ENCODE data around the gene SUPT16H. TPM values are rescaled to one million over a fixed set of nuclear protein-coding genes. Genes with fewer than 3 reads are reported as not detected.

The SUPT16H gene
- total and polyA plus RNA-seq, 11 donors: 19.5 to 42.3 (median 29.6) TPM

DNA sequence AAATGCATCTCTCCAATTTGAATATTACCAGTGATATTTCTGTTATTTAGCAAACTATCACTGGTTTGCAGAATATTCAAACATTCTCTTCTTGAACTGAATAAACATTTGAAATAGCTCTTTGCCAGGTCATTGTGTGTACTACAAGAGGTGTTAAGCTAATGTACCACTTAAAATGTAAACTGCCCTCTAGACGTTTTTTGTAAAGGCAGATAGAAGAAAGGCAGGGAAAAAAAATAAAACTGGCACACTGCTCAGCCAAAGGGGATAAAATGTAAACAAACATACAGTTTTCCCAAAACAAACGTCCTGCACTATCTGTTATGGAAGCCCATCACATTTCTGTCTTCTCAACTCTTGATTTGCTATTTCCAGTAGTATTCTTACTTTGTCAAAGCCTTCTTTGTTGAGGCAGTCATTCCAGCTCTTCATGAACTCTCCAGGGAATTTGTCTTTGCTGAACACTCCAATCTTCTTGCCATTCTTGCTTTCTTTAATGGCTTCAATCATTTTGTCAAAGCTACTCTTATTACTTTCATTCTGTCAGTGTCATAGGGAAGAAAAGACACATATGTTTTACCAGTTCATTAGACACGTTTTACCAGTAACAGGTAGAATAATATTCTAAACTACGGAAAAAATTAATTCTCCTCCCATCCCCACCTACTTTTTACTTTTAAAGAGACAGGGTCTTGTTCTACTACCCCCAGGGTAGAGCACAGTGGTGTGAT, 13.7 kb downstream of the SUPT16H start:
- Histone ChIP-seq H3K4me1 (peaks cover 0 to 7% (median 0%) of the 10 kb centered on the region in 12 donors), H3K36me3 (peaks cover 0 to 91% (median 81%) of the 10 kb centered on the region in 9 donors), H3K27me3 (no peaks in the 10 kb centered on the region), H3K27ac (no peak overlapping the region), H3K4me3 (no peak overlapping the region), H3K9me3 (no peaks in the 10 kb centered on the region)
- DNase-seq (no peak), ATAC-seq (no peak)
- WGBS, 4 donors: 68 to 73% (median 71%) methylated on average over 4 of the region's 4 CpGs
- TF ChIP-seq, protein P1, sequence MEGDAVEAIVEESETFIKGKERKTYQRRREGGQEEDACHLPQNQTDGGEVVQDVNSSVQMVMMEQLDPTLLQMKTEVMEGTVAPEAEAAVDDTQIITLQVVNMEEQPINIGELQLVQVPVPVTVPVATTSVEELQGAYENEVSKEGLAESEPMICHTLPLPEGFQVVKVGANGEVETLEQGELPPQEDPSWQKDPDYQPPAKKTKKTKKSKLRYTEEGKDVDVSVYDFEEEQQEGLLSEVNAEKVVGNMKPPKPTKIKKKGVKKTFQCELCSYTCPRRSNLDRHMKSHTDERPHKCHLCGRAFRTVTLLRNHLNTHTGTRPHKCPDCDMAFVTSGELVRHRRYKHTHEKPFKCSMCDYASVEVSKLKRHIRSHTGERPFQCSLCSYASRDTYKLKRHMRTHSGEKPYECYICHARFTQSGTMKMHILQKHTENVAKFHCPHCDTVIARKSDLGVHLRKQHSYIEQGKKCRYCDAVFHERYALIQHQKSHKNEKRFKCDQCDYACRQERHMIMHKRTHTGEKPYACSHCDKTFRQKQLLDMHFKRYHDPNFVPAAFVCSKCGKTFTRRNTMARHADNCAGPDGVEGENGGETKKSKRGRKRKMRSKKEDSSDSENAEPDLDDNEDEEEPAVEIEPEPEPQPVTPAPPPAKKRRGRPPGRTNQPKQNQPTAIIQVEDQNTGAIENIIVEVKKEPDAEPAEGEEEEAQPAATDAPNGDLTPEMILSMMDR (IDR thresholded peaks at IDR 0.05): no peak
- TF ChIP-seq POLR2A (IDR thresholded peaks at IDR 0.05): no peak
- intact Hi-C loops (cut with DNase I): loop anchor here in 3 of 10 donors (10.0 kb wide), 2 partner anchors 45 to 105 kb away; partner anchors contain the start of gene HNRNPC (in 1 of the 3)

DNA sequence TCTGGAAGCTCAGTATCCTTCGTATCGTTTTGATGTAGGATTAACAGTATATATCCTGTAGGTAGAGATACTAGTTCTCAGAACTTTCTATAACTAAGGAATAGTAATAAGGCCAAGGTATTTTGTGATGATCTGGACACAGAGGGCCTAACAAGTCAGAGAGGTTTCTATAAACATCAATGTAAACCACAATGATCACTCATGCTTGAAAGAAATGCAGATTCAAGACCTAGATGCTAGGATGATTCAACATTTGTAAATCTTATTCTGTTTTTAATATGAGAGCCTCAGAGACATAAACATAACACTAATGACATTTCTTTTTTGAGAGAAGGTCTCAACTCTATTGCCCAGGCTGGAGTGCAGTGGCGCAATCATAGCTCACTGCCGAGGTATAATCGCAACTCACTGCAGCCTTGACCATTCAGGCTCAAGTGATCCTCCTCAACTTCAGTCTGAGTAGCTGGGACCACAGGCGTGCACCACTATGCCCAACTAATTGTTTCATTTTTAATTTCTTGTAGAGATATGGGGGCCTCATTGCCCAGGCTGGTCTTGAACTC, 16.2 kb downstream of the SUPT16H start:
- Histone ChIP-seq H3K27me3 (no peaks in the 10 kb centered on the region), H3K4me1 (peaks cover 0 to 7% (median 0%) of the 10 kb centered on the region in 12 donors), H3K4me3 (no peak overlapping the region), H3K27ac (no peak overlapping the region), H3K36me3 (peaks cover 3 to 100% (median 100%) of the 10 kb centered on the region in 9 donors), H3K9me3 (no peaks in the 10 kb centered on the region)
- intact Hi-C loops (cut with DNase I): loop anchor here in 3 of 10 donors (10.0 kb wide), 2 partner anchors 47 to 103 kb away; partner anchors contain the start of gene HNRNPC (in 1 of the 3)
- TF ChIP-seq POLR2A (IDR thresholded peaks at IDR 0.05): no peak
- TF ChIP-seq, protein P1 (IDR thresholded peaks at IDR 0.05): no peak
- WGBS, 4 donors: 94 to 98% (median 96%) methylated on average over 6 of the region's 6 CpGs
- DNase-seq (no peak), ATAC-seq (no peak)

DNA sequence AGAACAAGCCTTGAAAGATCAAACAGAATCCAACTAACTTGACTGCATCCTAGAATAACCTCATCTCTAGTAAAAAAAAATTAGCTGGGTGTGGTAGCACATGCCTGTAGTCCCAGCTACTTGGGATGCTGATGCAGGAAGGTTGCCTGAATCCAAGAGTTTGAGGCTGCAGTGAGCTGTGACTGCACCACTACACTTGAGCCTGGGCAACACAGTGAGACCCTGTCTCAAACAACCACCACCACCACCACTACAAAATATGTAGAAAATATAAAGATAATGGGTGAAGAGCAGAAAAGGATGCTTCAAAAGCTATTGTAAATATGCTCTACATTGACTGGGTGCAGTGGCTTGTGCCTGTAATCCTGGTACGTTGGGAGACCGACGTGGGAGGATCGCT, 27.3 kb downstream of the SUPT16H start:
- no peak for DNase-seq
- H3K4me3 ChIP-seq: no peak overlapping the region
- intact Hi-C loops (cut with DNase I): loop anchor here in 4 of 10 donors (5.0 to 10.0 kb wide), 4 partner anchors 36 to 122 kb away; no protein-coding TSS in a partner anchor
- no peaks in the 10 kb centered on the region for H3K27me3 ChIP-seq
- no peak overlapping the region for H3K27ac ChIP-seq
- H3K36me3 ChIP-seq: peaks cover 4 to 100% (median 99%) of the 10 kb centered on the region in 9 donors
- WGBS, 4 donors: 96 to 99% (median 98%) methylated on average over 4 of the region's 4 CpGs
- no peaks in the 10 kb centered on the region for H3K9me3 ChIP-seq
- TF ChIP-seq, protein P1 (IDR thresholded peaks at IDR 0.05): no peak
- no peak for TF ChIP-seq POLR2A (IDR thresholded peaks at IDR 0.05)
- H3K4me1 ChIP-seq: peaks cover 0 to 6% (median 0%) of the 10 kb centered on the region in 12 donors
- ATAC-seq: no peak

DNA sequence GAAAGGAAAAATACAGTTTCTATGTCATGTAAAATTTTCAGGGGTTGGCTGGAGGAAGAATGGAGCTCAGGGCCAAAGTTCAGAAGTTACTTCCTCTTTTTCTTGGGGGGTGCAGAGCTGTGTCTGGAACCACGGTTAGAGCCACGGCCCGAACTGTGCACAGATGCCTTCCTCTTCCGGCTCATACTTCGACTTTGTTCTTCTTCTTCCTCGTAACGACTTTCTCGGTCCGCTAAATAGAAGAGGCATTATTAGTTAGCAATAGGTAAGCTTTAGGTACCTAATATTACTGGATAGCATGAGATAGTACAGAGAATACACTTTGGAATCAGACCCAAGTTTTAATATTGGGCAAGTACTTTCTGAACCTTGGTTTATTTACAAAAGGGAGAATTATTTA, 31.2 kb downstream of the SUPT16H start:
- peaks cover 0 to 6% (median 0%) of the 10 kb centered on the region in 12 donors for H3K4me1 ChIP-seq
- TF ChIP-seq POLR2A (IDR thresholded peaks at IDR 0.05): no peak
- TF ChIP-seq, protein P1 (IDR thresholded peaks at IDR 0.05): no peak
- 86 to 91% (median 88%) methylated on average over 9 of the region's 9 CpGs for WGBS, 4 donors
- H3K36me3 ChIP-seq: peaks cover 2 to 73% (median 62%) of the 10 kb centered on the region in 9 donors
- intact Hi-C loops (cut with DNase I): loop anchor here in 2 of 10 donors (10.0 kb wide), 2 partner anchors 52 to 118 kb away; no protein-coding TSS in a partner anchor
- peak in 3 of 5 donors; percentile 24 to 37 (median 31) for DNase-seq
- no peak overlapping the region for H3K4me3 ChIP-seq
- H3K27ac ChIP-seq: peak overlapping the region in 1 of 12 donors; percentile 78
- peak in 2 of 4 donors; percentile 45 to 67 for ATAC-seq
- H3K9me3 ChIP-seq: no peaks in the 10 kb centered on the region
- no peaks in the 10 kb centered on the region for H3K27me3 ChIP-seq
